ENCODE measurements around the gene RAP1B.
"Not testable (repeated sequence)": the region's sequence is repeated elsewhere in the genome, so short reads cannot be mapped to it uniquely, and the experiment has no call there.

RAP1B gene

GRCh38 chr12:68612697-68613096 is 2.0 kb downstream of the RAP1B start:
- no peak for DNase-seq

GRCh38 chr12:68613209-68613904 is 2.7 kb downstream of the RAP1B start:
- DNase-seq = peak; percentile 39 to 46

GRCh38 chr12:68614105-68614679 is 3.5 kb downstream of the RAP1B start:
- DNase-seq = no peak

- no peak for DNase-seq
Measured at GRCh38 chr12:68614769-68615168, 4.1 kb downstream of the RAP1B start.

GRCh38 chr12:68617160-68617926 is 6.6 kb downstream of the RAP1B start:
- DNase-seq = no peak

- no peak for DNase-seq
Measured at GRCh38 chr12:68619541-68619940, 8.8 kb downstream of the RAP1B start.

GRCh38 chr12:68620519-68621471 is 10.1 kb downstream of the RAP1B start:
- DNase-seq = no peak

GRCh38 chr12:68621472-68622081 is 10.9 kb downstream of the RAP1B start:
- DNase-seq = no peak

- DNase-seq = no peak
Measured at GRCh38 chr12:68622250-68622649, 11.6 kb downstream of the RAP1B start.

GRCh38 chr12:68623059-68623458 is 12.4 kb downstream of the RAP1B start:
- no peak for DNase-seq

- DNase-seq = no peak
Measured at GRCh38 chr12:68623984-68624383, 13.3 kb downstream of the RAP1B start.

- no peak for DNase-seq
Measured at GRCh38 chr12:68624933-68625332, 14.2 kb downstream of the RAP1B start.

- DNase-seq = no peak
Measured at GRCh38 chr12:68627673-68628319, 17.1 kb downstream of the RAP1B start.

GRCh38 chr12:68628698-68629097 is 18.0 kb downstream of the RAP1B start:
- DNase-seq = no peak

GRCh38 chr12:68630050-68630449 is 19.4 kb downstream of the RAP1B start:
- no peak for DNase-seq

- DNase-seq = no peak
Measured at GRCh38 chr12:68630598-68630997, 19.9 kb downstream of the RAP1B start.

GRCh38 chr12:68631227-68631626 is 20.5 kb downstream of the RAP1B start:
- no peak for DNase-seq

GRCh38 chr12:68632486-68632885 is 21.8 kb downstream of the RAP1B start:
- no peak for DNase-seq

- DNase-seq = no peak
Measured at GRCh38 chr12:68633614-68634558, 23.2 kb downstream of the RAP1B start.

GRCh38 chr12:68636268-68636667 is 25.6 kb downstream of the RAP1B start:
- DNase-seq = no peak

- DNase-seq = not testable (repeated sequence)
Measured at GRCh38 chr12:68637439-68637838, 26.7 kb downstream of the RAP1B start.

Measured in stimulated activated CD4-positive, alpha-beta T cell treated with anti-CD3 and anti-CD28 coated beads, Interleukin-2, amount 100 ng/mL, for 24 hours (primary cell).